ENCODE data around the gene C1R.
"Not testable (repeated sequence)": the region's sequence is repeated elsewhere in the genome, so short reads cannot be mapped to it uniquely, and the experiment has no call there.

The C1R gene

GRCh38 chr12:7068240-7068993, 23.8 kb downstream of the C1R start:
- peak; percentile 6 for DNase-seq (ENCODE audit: low read depth, low spot score)

DNA sequence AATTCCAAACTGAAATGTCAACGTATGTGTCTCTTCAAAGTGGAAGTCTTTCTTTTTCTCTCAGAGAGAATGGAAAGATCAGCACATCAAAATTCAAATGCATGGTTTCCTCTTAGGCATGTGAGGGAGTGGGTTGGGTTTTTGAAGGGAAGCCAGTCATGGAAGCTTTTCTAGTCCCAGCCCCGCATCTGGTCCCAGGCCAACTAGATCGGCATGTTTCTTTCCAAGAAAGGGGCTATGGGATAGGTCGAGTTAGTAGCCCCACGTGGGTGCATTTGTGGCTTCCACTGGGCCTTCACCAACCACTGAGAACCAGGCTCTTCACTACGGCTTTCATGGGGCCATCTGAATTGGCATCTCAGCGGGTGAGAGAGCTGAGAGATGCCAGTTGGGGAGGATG, 25.1 kb downstream of the C1R start:
- DNase-seq (ENCODE audit: low read depth, low spot score): no peak

- DNase-seq (ENCODE audit: low read depth, low spot score): no peak
Observed at GRCh38 chr12:7066596-7066995, 25.6 kb downstream of the C1R start.

DNA sequence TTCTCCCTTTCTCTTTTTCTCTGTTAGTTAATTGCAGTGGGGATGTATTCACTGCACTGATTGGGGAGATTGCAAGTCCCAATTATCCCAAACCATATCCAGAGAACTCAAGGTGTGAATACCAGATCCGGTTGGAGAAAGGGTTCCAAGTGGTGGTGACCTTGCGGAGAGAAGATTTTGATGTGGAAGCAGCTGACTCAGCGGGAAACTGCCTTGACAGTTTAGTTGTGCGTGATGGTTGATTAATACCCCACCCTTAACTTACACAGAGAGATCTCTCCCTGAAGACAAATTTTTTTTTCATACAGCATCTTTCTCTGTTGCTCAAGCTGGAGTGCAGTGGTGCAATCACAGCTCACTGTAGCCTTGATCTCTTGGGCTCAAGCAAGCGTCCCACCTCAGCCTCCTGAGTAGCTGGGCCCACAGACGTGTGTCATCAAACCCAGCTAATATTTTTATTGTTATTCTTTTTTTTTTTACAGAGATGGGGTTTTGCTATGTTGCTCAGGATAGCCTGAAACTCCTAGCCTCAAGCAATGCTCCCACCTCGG, 27.1 kb downstream of the C1R start:
- DNase-seq (ENCODE audit: low read depth, low spot score): no peak

- no peak for DNase-seq (ENCODE audit: low read depth, low spot score)
Observed at GRCh38 chr12:7064516-7064915, 27.7 kb downstream of the C1R start.

DNA sequence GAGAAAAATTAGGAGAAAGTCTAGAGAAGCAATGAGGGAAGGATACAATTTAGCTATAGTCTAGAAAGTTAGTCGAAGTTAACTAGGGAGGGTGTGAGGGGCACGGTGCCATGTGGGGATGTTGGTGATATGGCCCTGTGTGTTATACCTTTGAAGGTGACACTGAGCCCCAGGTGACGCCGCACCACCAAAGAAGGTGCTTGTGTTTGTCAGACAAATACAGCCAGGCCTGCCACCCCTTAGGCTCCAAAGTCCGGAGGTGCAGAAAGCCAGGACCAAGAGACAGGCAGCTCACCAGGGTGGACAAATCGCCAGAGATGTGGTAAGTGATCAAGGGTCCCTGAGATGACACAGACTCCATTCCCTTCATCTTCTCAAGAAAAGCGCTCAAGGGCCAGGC, 30.6 kb downstream of the C1R start:
- DNase-seq (ENCODE audit: low read depth, low spot score): no peak

GRCh38 chr12:7061138-7061537, 31.1 kb downstream of the C1R start:
- no peak for DNase-seq (ENCODE audit: low read depth, low spot score)

- DNase-seq (ENCODE audit: low read depth, low spot score): peak; percentile 83
Observed at GRCh38 chr12:7060353-7060954, 31.8 kb downstream of the C1R start, which contains the start of gene C1S. Gene C1S (plus strand): TSS chr12:7060718. CDS start chr12:7061913, 1,195 bp downstream.

DNA sequence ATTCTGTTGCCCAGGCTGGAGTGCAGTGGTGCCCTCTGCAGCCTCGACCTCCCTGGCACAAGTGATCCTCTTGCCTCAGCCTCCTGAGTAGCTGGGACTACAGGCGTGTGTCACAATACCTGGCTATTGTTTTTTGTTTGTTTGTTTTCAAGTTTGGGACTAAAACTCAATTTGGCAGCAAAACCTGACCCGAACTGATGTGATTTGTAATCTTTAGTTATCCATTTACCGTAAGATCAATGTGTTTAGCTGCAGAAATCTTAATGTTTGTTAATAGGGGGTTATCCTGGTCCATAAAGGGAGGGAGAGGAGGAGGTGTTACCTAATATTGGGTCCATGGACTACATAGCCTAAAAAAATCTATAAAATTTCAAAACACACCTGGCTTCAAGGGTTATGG, 32.5 kb downstream of the C1R start:
- no peak for DNase-seq (ENCODE audit: low read depth, low spot score)

DNA sequence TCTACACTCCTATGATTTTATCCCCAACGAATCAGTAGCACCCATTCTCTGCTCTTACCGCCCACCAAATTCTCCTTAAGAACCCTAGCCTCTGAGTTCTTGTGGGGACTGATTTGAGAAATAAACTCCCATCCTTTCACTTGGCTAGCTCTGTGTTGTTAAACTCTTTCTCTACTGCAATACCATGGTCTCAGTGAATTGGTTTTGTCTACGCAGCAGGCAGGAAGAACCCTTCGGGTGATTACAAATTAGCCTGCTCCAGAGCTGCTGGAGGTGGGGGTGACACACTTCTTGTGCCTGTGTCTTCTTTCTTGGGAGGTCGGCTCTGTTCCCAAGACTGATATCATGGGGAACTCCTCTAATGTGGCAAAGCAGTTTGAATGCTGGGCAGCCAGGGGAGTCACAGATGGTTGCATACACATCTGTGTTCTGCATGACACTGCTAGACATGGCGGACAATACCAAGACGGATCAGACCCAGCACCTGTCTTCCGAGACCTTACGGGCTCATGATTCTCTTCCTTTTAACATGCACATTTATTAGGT, 33.3 kb downstream of the C1R start:
- DNase-seq (ENCODE audit: low read depth, low spot score): no peak

DNA sequence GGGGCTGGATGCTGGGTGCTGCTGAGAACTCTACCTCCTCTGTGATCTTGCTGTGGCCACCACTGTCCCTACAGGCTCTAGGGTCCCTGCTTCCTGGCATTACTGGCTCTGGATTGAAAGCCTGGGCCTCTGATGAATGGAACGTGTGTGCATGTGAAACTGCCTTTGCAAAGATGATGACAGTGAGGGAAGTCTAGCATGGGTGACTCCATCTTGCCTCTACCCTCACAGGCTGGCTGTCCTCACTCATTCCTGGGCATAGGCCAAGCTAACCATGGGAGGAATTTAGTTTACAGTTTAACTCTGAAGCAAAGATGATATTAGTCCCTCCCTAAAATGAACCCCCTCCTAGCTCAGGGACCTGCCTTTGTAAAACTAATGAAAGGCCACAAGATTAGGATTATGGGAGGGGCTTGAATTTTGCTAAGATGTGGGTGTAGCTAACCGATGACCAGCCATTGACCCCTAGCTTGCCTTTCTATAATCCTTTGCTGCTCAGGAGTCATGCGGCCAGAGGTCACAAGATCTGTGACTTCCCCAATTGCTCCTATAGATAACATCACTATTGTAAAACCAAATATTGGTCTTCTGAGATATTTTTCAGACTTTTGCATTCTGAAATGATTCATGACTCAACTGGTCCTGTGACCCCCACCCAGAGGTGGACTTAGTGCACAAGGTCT, 33.9 kb downstream of the C1R start:
- no peak for DNase-seq (ENCODE audit: low read depth, low spot score)

DNA sequence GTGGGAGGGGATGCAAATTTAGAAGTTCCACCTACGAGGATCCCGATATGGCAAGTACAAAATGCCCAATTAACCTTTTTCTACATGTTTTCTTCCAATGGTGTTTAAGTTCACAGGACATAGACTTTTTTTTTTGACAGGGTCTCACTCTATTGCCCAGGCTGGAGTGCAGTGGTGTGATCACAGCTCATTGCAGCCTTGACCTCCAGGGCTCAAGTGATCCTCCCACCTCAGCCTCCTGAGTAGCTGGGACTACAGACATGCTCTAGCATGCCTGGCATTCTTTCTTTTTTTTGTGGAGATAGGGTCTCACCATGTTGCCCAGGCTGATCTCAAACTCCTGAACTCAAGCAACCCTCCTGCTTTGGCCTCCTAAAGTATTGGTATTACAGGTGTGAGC, 36.5 kb downstream of the C1R start:
- DNase-seq (ENCODE audit: low read depth, low spot score): not testable (repeated sequence)

- DNase-seq (ENCODE audit: low read depth, low spot score): no peak
Observed at GRCh38 chr12:7054925-7055324, 37.3 kb downstream of the C1R start.

- not testable (repeated sequence) for DNase-seq (ENCODE audit: low read depth, low spot score)
Observed at GRCh38 chr12:7049973-7050372, 42.3 kb downstream of the C1R start.

DNA sequence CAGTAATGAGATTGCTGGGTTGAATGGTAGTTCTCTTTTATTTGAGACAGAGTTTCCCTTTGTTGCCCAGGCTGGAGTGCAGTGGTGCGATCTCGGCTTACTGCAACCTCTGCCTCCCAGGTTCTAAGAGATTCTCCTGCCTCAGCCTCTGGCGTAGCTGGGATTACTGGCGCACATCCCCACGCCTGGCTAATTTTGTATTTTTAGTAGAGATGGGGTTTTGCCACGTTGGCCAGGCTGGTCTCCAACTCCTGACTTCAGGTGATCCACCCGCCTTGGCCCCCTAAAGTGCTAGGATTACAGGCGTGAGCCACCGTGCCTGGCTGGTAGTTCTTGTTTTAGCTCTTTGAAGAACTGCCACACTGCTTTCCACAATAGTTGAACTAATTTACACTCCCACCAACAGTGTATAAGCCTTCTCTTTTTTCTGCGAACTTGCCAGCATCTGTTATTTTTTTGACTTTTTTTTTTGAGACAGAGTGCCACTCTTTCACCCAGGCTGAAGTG, 42.7 kb downstream of the C1R start:
- not testable (repeated sequence) for DNase-seq (ENCODE audit: low read depth, low spot score)

- DNase-seq (ENCODE audit: low read depth, low spot score): no peak
Observed at GRCh38 chr12:7047306-7047705, 44.9 kb downstream of the C1R start.

GRCh38 chr12:7046383-7047105, 45.7 kb downstream of the C1R start:
- DNase-seq (ENCODE audit: low read depth, low spot score): no peak

DNA sequence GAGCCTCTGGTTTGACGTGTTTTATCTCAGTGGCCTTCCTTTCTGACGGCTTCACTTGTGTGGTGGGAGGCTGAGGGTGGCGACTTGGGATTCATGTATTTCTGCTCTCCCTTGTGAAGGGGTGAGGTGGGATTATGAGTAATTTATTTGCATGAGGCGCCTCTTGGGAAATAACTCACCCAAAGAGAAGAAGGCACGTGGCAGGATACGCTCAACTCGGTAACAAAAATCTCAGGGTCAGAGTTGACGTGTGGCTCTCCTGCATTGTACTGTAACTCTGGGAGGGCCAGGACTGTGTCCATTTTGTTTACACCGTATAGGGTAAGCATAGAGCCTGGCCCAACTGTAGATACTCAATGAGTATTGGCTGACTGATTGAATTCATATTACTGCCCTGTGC, 46.3 kb downstream of the C1R start:
- no peak for DNase-seq (ENCODE audit: low read depth, low spot score)

GRCh38 chr12:7042842-7043241, 49.4 kb downstream of the C1R start:
- no peak for DNase-seq (ENCODE audit: low read depth, low spot score)

- no peak for DNase-seq (ENCODE audit: low read depth, low spot score)
Observed at GRCh38 chr12:7039403-7039802, 52.8 kb downstream of the C1R start.

DNA sequence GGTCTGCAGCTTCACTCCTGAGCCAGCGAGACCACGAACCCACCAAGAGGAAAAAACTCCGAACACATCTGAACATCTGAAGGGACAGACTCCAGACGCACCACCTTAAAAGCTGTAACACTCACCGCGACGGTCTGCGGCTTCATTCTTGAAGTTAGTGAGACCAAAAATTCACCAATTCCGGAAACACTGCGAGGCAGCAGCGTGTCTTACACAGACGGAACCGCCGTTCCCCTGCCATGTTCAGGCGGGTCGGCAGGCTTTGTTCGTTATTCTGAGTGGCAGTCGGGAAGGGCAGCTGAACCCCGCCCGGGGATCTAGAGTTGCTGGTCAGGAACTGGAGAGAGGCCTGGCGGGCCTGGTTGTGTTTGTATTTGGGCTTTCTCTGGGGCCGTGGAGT, 53.7 kb downstream of the C1R start:
- no peak for DNase-seq (ENCODE audit: low read depth, low spot score)

All from ELF-1 (cell line).